Measurements from ENCODE around the gene SERINC3. TPM values are rescaled to one million over a fixed set of nuclear protein-coding genes. Genes with fewer than 3 reads are reported as not detected.
A peak's percentile ranks its signal among the peaks of the same experiment; 100 is the strongest.

Gene SERINC3
- total and polyA plus RNA-seq, 2 of the 13 experiments (the other 11 are each of a cell fraction or from before 2014, with no cell fraction given): 82.0 to 226 TPM

DNA sequence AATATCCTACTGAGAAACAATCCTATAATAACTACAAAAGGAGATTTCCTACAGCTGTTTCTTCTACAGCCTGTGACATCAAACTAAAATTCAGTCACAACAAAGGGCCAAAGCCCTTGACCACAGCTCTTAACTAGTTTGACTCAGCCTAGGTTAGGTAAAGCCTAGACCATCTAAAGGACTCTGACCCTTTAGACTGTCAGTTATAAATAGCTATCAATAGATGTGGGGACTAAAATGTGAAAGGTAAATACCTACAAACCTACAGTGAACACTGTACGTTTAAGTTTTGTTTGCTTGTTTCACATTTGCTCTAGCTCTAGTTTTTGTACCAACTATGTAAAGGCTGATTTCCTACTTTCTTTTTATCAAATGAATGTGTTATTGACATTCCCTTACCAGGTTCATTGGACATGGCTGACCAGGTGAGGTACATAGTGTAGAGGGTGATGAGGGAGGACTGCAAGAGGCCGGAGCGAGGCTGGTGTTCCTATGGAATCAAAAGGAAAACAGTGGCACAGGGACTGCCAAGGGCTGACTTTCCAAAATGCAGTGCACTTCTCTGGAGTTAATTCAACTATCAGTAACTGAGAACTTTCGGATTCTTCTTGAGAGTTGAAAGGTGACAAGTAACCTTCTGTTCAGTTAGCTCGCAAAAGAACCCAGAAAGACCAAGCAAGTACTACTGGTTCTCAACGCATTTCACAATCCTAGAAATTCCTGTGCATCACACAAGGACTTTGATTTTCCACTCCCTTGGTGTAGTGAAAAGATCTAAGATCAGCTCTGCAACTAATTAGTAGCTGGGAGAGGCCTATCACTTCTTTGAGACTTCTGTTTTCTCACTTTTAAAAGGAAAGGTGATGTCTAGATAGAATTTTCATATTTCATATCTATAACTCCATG lies 17.2 kb downstream of the SERINC3 start (continued):
- no peak for TF ChIP-seq ZBTB37 (CRISPR knock-in tag; IDR thresholded peaks at IDR 0.05)
- no peak for TF ChIP-seq TP53 (CRISPR knock-in tag; conservative IDR thresholded peaks at IDR 0.05)
- TF ChIP-seq, protein P1, sequence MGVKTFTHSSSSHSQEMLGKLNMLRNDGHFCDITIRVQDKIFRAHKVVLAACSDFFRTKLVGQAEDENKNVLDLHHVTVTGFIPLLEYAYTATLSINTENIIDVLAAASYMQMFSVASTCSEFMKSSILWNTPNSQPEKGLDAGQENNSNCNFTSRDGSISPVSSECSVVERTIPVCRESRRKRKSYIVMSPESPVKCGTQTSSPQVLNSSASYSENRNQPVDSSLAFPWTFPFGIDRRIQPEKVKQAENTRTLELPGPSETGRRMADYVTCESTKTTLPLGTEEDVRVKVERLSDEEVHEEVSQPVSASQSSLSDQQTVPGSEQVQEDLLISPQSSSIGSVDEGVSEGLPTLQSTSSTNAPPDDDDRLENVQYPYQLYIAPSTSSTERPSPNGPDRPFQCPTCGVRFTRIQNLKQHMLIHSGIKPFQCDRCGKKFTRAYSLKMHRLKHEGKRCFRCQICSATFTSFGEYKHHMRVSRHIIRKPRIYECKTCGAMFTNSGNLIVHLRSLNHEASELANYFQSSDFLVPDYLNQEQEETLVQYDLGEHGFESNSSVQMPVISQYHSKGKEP (CRISPR knock-in tag; IDR thresholded peaks at IDR 0.05): no peak
- TF ChIP-seq ZNF562 (CRISPR knock-in tag; IDR thresholded peaks at IDR 0.05; ENCODE audit: borderline replicate concordance): no peak
- TF ChIP-seq, protein P2, sequence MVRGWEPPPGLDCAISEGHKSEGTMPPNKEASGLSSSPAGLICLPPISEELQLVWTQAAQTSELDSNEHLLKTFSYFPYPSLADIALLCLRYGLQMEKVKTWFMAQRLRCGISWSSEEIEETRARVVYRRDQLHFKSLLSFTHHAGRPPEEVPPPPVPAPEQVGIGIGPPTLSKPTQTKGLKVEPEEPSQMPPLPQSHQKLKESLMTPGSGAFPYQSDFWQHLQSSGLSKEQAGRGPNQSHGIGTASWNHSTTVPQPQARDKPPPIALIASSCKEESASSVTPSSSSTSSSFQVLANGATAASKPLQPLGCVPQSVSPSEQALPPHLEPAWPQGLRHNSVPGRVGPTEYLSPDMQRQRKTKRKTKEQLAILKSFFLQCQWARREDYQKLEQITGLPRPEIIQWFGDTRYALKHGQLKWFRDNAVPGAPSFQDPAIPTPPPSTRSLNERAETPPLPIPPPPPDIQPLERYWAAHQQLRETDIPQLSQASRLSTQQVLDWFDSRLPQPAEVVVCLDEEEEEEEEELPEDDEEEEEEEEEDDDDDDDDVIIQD (CRISPR knock-in tag; IDR thresholded peaks at IDR 0.05; ENCODE audit: low read depth): no peak
- TF ChIP-seq ARID3A (IDR thresholded peaks at IDR 0.05; ENCODE audit: low read depth, low read length): peak; percentile 68
- no peak for TF ChIP-seq FOXP1 (IDR thresholded peaks at IDR 0.05)
- 0 out of 2 replicates have a peak, but pooled peaks have one; percentile 31 for TF ChIP-seq FOXP1 (CRISPR knock-in tag; IDR thresholded peaks at IDR 0.05)
- no peak for TF ChIP-seq KLF15 (CRISPR knock-in tag; IDR thresholded peaks at IDR 0.05; ENCODE audit: borderline replicate concordance)
- no peak for TF ChIP-seq ZNF3 (CRISPR knock-in tag; IDR thresholded peaks at IDR 0.05)
- TF ChIP-seq GTF3A (CRISPR knock-in tag; conservative IDR thresholded peaks at IDR 0.05): no peak
- no peak for TF ChIP-seq ZNF138 (CRISPR knock-in tag; IDR thresholded peaks at IDR 0.05; ENCODE audit: low read depth)
- TF ChIP-seq BORCS8-MEF2B (CRISPR knock-in tag; IDR thresholded peaks at IDR 0.05): no peak
- no peak for TF ChIP-seq JUN (CRISPR knock-in tag; IDR thresholded peaks at IDR 0.05)
- TF ChIP-seq FOXK1 (CRISPR knock-in tag; IDR thresholded peaks at IDR 0.05; ENCODE audit: borderline replicate concordance, low read depth): 0 out of 2 replicates have a peak, but pooled peaks have one; percentile 35
- peak in 1 of 2 experiments; percentile 75; a peak in 2 of 4 replicates for TF ChIP-seq MAFK (conservative IDR thresholded peaks at IDR 0.05 in 1 of 2, IDR thresholded peaks at IDR 0.05 in 1 of 2; ENCODE audit: low read length in 2 of 2)
- no peak for TF ChIP-seq RFX1 (IDR thresholded peaks at IDR 0.05)
- TF ChIP-seq NFIC (IDR thresholded peaks at IDR 0.05; ENCODE audit: low read length): no peak
- TF ChIP-seq ZNF431 (CRISPR knock-in tag; IDR thresholded peaks at IDR 0.05; ENCODE audit: borderline replicate concordance, low read depth): no peak
- TF ChIP-seq RXRB (CRISPR knock-in tag; IDR thresholded peaks at IDR 0.05; ENCODE audit: borderline replicate concordance): no peak
- TF ChIP-seq, protein P3, sequence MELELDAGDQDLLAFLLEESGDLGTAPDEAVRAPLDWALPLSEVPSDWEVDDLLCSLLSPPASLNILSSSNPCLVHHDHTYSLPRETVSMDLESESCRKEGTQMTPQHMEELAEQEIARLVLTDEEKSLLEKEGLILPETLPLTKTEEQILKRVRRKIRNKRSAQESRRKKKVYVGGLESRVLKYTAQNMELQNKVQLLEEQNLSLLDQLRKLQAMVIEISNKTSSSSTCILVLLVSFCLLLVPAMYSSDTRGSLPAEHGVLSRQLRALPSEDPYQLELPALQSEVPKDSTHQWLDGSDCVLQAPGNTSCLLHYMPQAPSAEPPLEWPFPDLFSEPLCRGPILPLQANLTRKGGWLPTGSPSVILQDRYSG (CRISPR knock-in tag; IDR thresholded peaks at IDR 0.05): no peak
- no peak for TF ChIP-seq SIX1 (CRISPR knock-in tag; IDR thresholded peaks at IDR 0.05; ENCODE audit: borderline replicate concordance)
- no peak for TF ChIP-seq XBP1 (CRISPR knock-in tag; IDR thresholded peaks at IDR 0.05)
- no peak for TF ChIP-seq MXD4 (CRISPR knock-in tag; IDR thresholded peaks at IDR 0.05)
